GM15510 (cell line): ENCODE results near the gene FAM53B.

Experiments
- POLR2A ChIP-seq: IDR thresholded peaks from 3 replicates; pipeline ENCODE4 v1.6.1; 2011; ENCODE audit warnings: borderline replicate concordance; ENCODE audit not compliant: insufficient read length; ENCODE audit errors: extremely low read depth

FAM53B gene

DNA sequence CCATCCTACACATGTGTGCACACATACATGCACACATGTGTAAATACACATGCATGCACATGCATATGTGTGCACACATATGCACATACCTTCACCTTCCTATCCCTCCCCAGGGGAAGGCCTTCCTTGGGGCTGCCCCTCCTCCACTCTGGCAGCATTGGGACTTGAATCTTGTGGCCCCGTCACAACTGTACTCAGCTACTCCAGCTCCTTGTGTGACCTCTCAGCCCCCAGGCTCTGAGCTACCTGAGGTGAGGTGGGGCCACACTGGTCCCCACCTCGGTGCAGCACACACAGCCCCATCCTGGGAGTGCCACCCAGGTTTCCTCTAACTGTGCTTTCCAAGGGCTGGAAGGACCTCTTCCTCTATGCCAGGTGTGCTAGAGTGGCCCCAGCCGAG is 166.5 kb downstream of the FAM53B start:
- no peak for TF ChIP-seq POLR2A

DNA sequence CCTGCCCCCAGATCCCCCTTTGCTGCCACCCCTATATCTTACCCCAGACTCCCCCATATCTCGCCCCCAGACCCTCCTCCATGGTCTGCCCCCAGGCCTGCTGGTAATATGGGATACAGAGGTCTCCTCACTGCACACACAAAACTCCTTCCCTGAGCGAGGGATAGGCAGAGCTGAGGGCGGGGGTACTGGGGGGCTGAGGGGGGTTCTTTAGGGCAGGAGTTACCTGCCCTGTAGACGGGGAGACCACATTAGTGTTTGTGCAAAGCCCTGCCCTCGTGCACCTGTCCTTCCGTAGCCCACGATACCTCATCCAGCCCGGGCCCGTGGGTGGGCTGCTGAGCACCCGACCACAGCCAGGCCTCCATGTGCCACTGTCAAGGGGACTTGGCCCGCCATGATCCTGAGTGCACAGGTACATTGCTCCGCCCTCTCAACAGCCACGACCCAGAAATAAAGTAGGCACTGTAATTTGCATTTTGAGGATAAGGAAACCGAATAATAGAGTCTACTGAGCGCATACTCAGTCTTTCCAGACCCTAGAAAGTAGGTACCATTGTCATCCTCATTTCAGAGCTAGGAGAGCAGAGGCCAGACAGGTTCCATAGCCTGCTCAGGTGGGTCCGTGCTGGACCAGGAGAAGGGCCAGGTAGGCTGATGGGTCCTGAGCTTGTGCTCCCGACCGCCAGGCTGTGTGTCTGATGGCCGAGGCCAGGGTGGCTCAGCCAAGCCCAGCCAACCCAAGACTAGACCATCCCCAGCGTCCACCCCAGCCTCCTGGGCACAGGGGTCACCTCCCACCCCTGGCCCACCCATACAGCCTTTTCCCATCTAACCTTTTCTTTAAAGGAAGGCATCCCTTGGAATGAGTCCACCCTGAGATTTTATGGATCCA is 167.4 kb downstream of the FAM53B start:
- TF ChIP-seq POLR2A, result no peak

DNA sequence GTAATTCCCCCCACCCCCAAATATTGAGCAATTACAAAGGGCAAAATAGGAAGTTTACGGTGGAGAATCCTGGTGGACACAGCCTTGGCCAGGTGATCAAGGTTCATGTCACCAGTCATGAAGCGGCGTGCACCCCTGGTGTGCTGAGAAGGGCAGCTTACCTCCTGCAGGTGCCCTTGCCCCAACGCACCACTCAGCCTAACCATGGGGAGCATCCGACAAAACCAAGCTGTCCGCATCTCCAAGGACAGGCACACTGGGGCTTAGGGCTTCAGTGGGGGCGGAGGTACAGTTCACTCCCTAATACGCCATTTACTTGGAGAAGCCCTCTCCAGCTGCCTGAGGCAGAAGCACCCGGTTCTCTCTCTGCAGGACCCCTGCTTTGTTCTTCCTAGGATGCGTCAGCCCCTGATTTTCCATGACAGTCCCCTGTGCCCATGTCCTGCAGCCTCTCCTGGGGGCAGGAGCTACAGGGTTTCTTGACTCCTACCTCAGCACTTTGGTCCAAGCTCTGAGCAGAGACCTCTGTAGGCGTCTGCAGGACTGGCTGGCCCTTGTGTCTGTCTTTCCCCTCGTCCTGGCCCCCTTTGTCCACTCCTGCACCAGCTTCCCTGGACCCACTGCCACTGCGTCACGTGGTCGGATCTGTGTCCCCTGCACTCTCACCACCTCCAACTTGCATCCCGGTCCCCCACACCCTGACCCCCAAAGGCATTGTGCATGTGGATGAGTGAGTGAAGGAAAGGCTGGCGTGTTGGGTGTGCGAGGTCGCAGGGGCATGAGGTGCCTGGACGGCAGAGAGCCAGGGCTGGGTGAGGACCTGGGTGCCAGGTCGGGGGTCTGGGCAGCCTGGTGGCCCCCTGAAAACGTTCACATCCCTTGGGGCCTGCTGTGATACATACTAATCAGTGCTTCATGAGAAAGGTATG is 168.8 kb downstream of the FAM53B start:
- no peak for TF ChIP-seq POLR2A

DNA sequence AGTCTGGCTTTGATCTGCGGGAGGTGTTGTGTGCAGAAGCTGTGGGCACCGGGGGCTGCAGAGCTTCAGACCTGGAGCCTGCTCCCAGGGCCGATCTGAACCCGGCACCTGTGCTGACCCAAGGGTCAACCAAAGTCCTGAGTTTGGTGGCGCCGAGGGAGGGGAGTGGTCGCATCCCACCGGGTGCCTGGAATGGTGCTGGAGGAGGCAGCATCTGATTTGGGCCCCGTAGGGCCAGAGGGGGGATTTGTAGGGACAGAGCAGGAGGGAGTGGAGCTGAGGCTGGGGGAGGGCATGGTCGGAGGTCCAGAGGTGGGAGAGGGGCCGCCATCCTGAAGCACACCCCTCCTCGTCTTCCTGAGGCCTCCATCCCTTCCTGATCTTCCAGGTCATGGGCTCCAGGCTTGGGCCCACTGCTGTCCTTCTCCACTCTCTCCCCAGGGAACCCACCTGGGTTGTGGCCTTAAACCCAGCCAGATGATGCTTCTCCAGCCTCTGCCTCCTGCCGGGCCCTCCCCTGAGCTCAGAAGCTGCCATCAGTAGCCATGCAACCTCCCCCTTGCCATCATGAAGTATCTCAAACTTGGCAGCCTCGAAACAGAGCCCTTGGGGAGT is 169.6 kb downstream of the FAM53B start:
- no peak for TF ChIP-seq POLR2A

DNA sequence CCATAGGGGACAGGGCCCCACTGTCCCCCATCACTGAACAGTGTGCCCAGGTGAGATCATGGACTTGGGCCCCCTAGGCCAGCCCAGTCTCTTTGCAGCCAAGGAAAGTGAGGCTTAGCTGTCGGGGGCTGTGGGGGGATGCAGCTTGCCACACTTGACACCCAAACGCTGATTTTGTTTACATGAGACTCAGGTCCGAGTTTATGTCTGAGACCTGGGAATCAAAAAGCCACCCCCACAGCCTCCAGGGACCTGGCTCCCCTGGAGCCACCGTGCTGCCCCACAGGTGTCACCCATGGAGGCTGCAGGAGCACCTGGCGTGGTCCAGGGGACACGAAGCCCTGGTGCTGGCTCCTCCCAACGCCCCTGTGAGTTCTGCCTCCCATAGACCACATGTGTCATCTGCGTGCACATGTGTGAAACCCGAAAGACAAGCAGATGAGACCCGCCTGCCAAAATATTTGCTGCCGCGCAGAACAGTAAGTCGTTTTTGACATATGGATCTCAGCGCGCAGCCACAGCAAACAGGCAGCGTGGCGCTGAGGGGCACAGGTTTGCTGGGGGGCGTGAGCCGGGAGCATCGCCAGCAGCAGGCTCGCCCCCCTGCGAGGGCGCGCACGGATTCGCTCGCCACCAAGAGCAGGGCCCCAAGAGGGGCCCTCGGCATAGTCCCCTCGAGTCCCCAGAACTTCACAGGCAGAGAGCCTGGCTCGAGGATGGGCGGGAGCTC is 170.3 kb downstream of the FAM53B start:
- TF ChIP-seq POLR2A, result no peak

DNA sequence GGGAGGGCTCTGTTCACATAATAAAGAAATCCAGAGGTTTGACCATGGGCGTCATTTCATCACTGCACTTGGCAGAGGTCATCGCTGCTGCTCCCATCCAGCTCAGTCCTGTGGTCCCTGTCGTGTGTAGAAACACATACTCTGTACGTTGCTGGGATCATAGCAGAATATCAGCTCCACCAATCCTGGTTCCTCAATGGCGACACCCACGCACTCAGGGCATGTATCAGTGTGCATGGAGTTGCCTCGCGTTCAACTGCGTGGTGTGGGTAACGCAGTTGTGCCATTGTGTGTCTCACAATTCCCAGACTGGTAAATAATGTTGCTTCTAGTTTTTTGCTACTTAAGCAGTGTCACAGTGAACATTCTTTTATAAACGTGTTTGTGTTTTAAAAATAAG is 171.4 kb downstream of the FAM53B start:
- TF ChIP-seq POLR2A, result no peak

DNA sequence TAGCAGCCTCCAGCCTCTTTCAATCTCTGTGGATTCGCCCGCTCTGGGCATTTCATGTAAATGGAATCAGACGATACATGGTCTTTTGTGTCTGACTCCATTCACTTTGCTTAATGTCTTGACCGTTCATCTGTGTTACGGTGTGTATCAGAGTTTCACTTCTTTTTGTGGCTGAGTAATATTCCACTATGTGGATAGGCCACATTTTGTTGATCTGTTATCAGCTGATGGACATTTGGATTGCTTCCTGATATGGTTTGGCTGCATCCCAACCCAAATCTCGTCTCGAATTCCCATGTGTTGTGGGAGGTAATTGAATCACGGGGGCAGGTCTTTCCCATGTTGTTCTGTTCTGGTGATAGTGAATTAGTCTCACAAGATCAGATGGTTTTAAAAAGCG is 173.5 kb downstream of the FAM53B start:
- TF ChIP-seq POLR2A, result no peak

DNA sequence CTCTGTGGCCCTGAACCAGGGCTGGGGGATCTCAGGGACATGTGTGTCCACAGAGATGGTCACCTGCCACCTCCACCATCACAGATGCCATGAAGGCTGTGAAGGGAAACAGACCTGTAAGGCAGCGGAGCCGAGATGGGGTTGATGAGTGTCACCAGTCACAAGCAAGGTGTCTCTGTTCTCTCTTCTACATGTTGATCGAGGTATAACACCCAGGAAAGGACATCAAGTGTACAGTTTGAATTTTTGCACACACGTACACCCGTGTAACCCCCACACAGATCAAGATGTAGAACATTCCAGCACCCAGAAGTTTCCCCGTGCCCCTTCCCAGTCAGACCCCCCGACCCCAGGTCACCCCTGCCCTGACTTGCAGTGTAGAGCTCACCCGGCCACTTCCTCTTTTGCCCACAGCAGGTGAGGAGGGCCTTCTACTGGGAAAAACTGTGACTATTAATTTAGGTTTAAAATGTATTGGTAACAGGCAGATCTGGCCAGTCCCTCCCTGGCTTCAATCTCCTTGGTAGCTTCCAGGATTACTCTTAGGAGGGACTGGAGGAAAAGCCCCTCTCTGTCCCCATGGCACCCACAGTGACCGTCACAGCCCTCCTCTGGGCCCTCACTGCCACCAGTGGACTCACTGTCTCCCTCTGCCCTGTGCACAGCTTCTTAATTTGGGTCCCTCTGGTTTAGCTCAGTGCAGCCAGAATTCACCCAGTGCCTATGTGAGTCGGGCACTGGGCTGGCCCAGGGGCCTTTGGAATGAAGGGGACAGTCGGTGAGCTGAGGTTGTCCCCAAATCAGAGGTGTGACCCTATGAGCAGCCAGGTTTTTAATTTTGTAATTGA is 174.3 kb downstream of the FAM53B start:
- TF ChIP-seq POLR2A, result no peak
